Sigmoid colon (tissue), 7 donors: ENCODE data around the gene BTG2. TPM values are rescaled to one million over a fixed set of nuclear protein-coding genes. Genes with fewer than 3 reads are reported as not detected.

Experiments used
- DNase-seq: peaks from one replicate; pipeline ENCODE4 v3.0.0-alpha.2; 2019
- H3K27ac ChIP-seq, 4 donors: fragments of 200-600 bp; sonication (generic); one replicate each; pipeline ENCODE4 v1.5.1; 2016 to 2019; ENCODE audit warnings: mild to moderate bottlenecking in 1 of 4
- H3K27me3 ChIP-seq, 3 donors: fragments of 200-600 bp; sonication (generic); one replicate each; pipeline ENCODE4 v1.5.1; 2019; ENCODE audit warnings: mild to moderate bottlenecking in 1 of 3
- H3K36me3 ChIP-seq, 4 donors: fragments of 200-600 bp; sonication (generic); one replicate each; pipeline ENCODE4 v1.5.1; 2016 to 2019
- H3K4me1 ChIP-seq, 4 donors: fragments of 200-600 bp; sonication (generic); one replicate each; pipeline ENCODE4 v1.5.1; 2017 to 2019
- H3K4me3 ChIP-seq, 4 donors: fragments of 200-600 bp; sonication (generic); one replicate each; pipeline ENCODE4 v1.5.1; 2017 to 2019; ENCODE audit warnings: mild to moderate bottlenecking in 2 of 4, moderate library complexity in 1 of 4
- H3K9me3 ChIP-seq, 4 donors: fragments of 200-600 bp in 3 of 4; sonication (generic) in 3 of 4; one replicate each; pipeline versions ENCODE4 v1.5.1 to v1.6.1; 2013 to 2019
- CTCF ChIP-seq, 4 experiments: fragments of 450-650 bp in 3 of 4; fragments of 200-600 bp in 1 of 4; IDR thresholded peaks; one replicate each; pipeline ENCODE4 v1.5.1; 2016 to 2019; ENCODE audit warnings: antibody characterized with exemption in 4 of 4, mild to moderate bottlenecking in 3 of 4, moderate library complexity in 2 of 4
- EP300 ChIP-seq, 4 donors: sonication (generic); formaldehyde crosslinking; IDR thresholded peaks; one replicate each; pipeline ENCODE4 v1.6.1; 2017; ENCODE audit warnings: antibody characterized with exemption in 4 of 4
- POLR2A ChIP-seq, 2 donors: fragments of 450-650 bp; IDR thresholded peaks; one replicate each; pipeline ENCODE4 v1.6.1; 2016; ENCODE audit warnings: antibody characterized with exemption in 2 of 2, mild to moderate bottlenecking in 2 of 2, moderate library complexity in 2 of 2
- POLR2AphosphoS5 ChIP-seq, 4 donors: sonication (generic); formaldehyde crosslinking; IDR thresholded peaks; one replicate each; pipeline ENCODE4 v1.6.1; 2017; ENCODE audit warnings: antibody characterized with exemption in 4 of 4
- WGBS, 2 donors: extraction: QIAGEN DNeasy Blood & Tissue Kit; methylation state at CpG; one replicate each; pipeline ENCODE4 v1.1.7; 2013; 5-methylcytosine and 5-hydroxymethylcytosine counted together
- intact Hi-C: fragments of 100-400 bp; cut with DNase I; formaldehyde crosslinking; loops from one replicate; pipeline ENCODE4 v1.15.1; 2023
- polyA plus RNA-seq, 3 donors: library from polyadenylated mRNA; stranded (reverse); fragments of 200-250 nt; gene quantifications; one replicate each; pipeline ENCODE4 v1.2.3, GENCODE V29; 2013
- total RNA-seq, 4 donors: library from RNA; depleted of rRNA; stranded (reverse); fragments of >200 nt; gene quantifications; one replicate each; pipeline ENCODE4 v1.1.0, GENCODE V29; 2016
- donor health status: healthy with polysubstance abuse.
- donor health status: Bipolar disorder and iron deficiency.
- donor health status: healthy.

The BTG2 gene
- total and polyA plus RNA-seq, 7 donors = 37.2 to 397 (median 81.0) TPM

DNA sequence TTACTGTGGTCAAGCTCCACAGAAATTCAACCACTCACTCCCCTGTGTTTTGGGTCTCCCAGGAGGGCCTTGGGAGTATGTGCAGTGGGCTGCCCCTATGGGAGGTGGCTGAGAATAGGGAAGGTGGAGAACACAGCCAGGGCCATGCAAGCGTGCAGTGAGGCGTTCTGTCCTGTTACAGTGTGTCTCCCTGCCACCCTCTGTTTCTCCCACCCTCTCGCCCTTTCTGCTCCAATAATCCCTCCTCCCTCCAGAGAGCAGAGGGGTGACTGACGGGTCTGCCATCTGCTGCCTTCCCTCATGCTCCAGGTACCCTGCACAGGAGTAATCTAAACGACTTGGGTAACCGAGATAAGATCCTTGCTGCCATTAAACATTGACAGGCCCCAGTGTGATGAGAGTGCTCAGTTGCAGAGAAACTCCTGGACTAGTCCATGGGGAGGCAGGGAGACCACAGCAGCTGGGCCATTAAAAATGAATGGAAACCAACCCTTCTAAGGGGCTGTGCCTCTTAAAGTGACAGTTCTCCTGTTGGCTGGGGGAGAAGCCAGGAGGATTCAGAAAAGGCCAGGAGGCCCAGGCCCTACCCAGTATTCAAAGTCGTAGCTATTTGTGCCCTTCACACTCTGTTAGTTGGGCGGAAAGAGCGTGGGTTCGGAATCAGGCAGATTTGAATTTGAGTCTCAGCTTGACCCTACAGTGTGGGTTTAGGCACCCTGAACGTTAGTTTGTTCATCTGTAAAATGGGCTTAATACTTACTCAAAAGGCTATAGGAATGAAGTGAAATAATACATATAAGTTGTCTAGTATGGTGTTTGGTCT, 22.4 kb upstream of the BTG2 start:
- no peak for TF ChIP-seq EP300 (IDR thresholded peaks at IDR 0.05)
- TF ChIP-seq CTCF (IDR thresholded peaks at IDR 0.05) = no peak
- no peak for TF ChIP-seq POLR2AphosphoS5 (IDR thresholded peaks at IDR 0.05)
- no peak for TF ChIP-seq POLR2A (IDR thresholded peaks at IDR 0.05)
- Histone ChIP-seq H3K27me3 (no peaks in the 10 kb centered on the region), H3K4me3 (no peak overlapping the region), H3K4me1 (peaks cover 0 to 70% (median 59%) of the 10 kb centered on the region in 4 donors), H3K36me3 (no peaks in the 10 kb centered on the region), H3K27ac (peak overlapping the region in 3 of 4 donors; percentile 86 to 98 (median 94)), H3K9me3 (no peaks in the 10 kb centered on the region)
- intact Hi-C loops = no loop called here
- DNase-seq = no peak
- 61 to 69% methylated on average over 11 of the region's 11 CpGs for WGBS, 2 donors

- H3K36me3 ChIP-seq = no peaks in the 10 kb centered on the region
- DNase-seq = no peak
- TF ChIP-seq POLR2AphosphoS5 (IDR thresholded peaks at IDR 0.05) (no peak), EP300 (IDR thresholded peaks at IDR 0.05) (no peak), POLR2A (IDR thresholded peaks at IDR 0.05) (no peak), CTCF (IDR thresholded peaks at IDR 0.05) (no peak)
- H3K4me1 ChIP-seq = peaks cover 0 to 72% (median 54%) of the 10 kb centered on the region in 4 donors
- no peak overlapping the region for H3K4me3 ChIP-seq
- intact Hi-C loops = no loop called here
- H3K27ac ChIP-seq = peak overlapping the region in 2 of 4 donors; percentile 94 to 98
- H3K27me3 ChIP-seq = no peaks in the 10 kb centered on the region
- no peaks in the 10 kb centered on the region for H3K9me3 ChIP-seq
- 89 to 97% methylated on average over 6 of the region's 6 CpGs for WGBS, 2 donors
These were observed 21.7 kb upstream of the BTG2 start for GRCh38 chr1:203283597-203283996.

GRCh38 chr1:203284411-203285123, 20.8 kb upstream of the BTG2 start:
- TF ChIP-seq EP300 (IDR thresholded peaks at IDR 0.05) = no peak
- no peak for TF ChIP-seq POLR2AphosphoS5 (IDR thresholded peaks at IDR 0.05)
- no peak for TF ChIP-seq CTCF (IDR thresholded peaks at IDR 0.05)
- H3K36me3 ChIP-seq = no peaks in the 10 kb centered on the region
- H3K4me3 ChIP-seq = no peak overlapping the region
- peak overlapping the region in 2 of 4 donors; percentile 94 to 98 for H3K27ac ChIP-seq
- no peaks in the 10 kb centered on the region for H3K9me3 ChIP-seq
- 75 to 82% methylated on average over 11 of the region's 11 CpGs for WGBS, 2 donors
- no peak for DNase-seq
- H3K4me1 ChIP-seq = peaks cover 0 to 65% (median 51%) of the 10 kb centered on the region in 4 donors
- intact Hi-C loops = no loop called here
- H3K27me3 ChIP-seq = no peaks in the 10 kb centered on the region

DNA sequence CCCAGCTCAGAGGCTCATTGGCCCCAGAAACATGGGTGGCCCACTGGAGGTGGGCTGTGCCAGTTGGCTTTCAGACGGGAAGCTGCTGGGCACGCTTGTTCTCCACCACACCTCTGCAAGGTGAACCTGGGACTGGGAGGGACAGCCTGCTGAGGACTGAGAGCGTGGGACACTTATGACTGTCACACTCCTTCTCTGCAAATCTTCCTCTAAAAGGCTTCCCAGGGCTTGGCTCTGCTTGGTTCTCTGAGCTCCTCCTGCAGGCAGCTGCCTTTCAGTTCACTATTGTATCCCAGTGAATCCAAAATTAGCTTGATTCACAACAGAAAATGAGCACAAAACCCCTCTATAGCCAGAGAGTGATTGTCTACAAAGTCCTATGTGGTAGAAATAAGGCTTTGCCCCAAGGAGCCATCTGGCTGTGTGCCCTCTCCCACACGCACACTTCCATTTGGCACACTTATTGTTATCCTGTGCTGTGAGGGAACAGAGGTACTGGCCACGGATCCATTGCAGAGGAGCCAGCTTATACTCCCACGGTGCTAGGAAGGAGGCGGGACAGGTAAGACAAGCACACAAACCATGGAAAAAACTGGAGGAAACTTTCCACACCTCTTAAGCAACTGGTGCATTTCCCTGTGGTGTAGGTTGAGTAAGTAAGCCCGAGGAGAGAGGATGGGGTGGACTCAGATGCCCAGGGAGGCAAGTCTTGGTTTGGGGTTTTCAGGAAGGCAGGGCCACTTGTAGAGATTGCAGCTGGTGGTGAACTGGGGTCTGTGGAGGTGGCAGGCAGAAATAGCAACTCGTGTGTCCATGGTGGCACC, 18.9 kb upstream of the BTG2 start:
- no peak for DNase-seq
- intact Hi-C loops = no loop called here
- Histone ChIP-seq H3K27ac (peak overlapping the region; percentile 90 to 94 (median 92)), H3K4me1 (peaks cover 0 to 65% (median 50%) of the 10 kb centered on the region in 4 donors), H3K9me3 (no peaks in the 10 kb centered on the region), H3K4me3 (no peak overlapping the region), H3K27me3 (no peaks in the 10 kb centered on the region), H3K36me3 (no peaks in the 10 kb centered on the region)
- no peak for TF ChIP-seq CTCF (IDR thresholded peaks at IDR 0.05)
- no peak for TF ChIP-seq POLR2A (IDR thresholded peaks at IDR 0.05)
- no peak for TF ChIP-seq POLR2AphosphoS5 (IDR thresholded peaks at IDR 0.05)
- no peak for TF ChIP-seq EP300 (IDR thresholded peaks at IDR 0.05)
- WGBS, 2 donors = 37 to 54% methylated on average over 9 of the region's 9 CpGs
